GM12878 (cell line): ENCODE data around the gene JMJD7.

Experiments used
- CEBPB ChIP-seq, 2 experiments: fragments of 150-350 bp in 1 of 2; IDR thresholded peaks; 2 replicates each; pipeline ENCODE4 v1.6.1; 2012 to 2014; ENCODE audit warnings: low read depth in 2 of 2, low read length in 2 of 2, borderline replicate concordance in 1 of 2, inconsistent platforms in 1 of 2
- CTCF ChIP-seq, 3 experiments: IDR thresholded peaks in 2 of 3; conservative IDR thresholded peaks in 1 of 3; 2 replicates each; pipeline ENCODE4 v1.5.1; 2011; ENCODE audit warnings: low read depth in 3 of 3, low read length in 3 of 3, mild to moderate bottlenecking in 3 of 3, control low read depth in 2 of 3, moderate library complexity in 2 of 3, inconsistent platforms in 1 of 3, mixed read lengths in 1 of 3; ENCODE audit not compliant: control insufficient read depth in 2 of 3, insufficient read depth in 1 of 3; ENCODE audit errors: extremely low read depth in 1 of 3
- EZH2 ChIP-seq: IDR thresholded peaks from 2 replicates; pipeline ENCODE4 v1.6.1; 2012; ENCODE audit warnings: low read depth, mild to moderate bottlenecking, control low read depth, inconsistent platforms, low read length, borderline replicate concordance; ENCODE audit not compliant: control insufficient read depth
- GABPA ChIP-seq: IDR thresholded peaks from 2 replicates; pipeline ENCODE4 v1.6.1; 2014; ENCODE audit warnings: antibody characterized with exemption, low read depth, mild to moderate bottlenecking, inconsistent platforms
- HDGF ChIP-seq: fragments of 450-650 bp; IDR thresholded peaks from 2 replicates; pipeline ENCODE4 v1.6.1; 2016; ENCODE audit warnings: antibody characterized with exemption
- JUND ChIP-seq: IDR thresholded peaks from 2 replicates; pipeline ENCODE4 v1.6.1; 2012; ENCODE audit warnings: low read depth, mild to moderate bottlenecking, low read length, improper control_type of control experiment, moderate library complexity
- NFYA ChIP-seq: IDR thresholded peaks from 2 replicates; pipeline ENCODE4 v1.6.1; 2011; ENCODE audit warnings: low read depth, mild to moderate bottlenecking, low read length, improper control_type of control experiment, borderline replicate concordance
- RBBP5 ChIP-seq: fragments of 200-600 bp; sonication (generic); conservative IDR thresholded peaks from 2 replicates; pipeline ENCODE4 v1.6.1; 2016
- RCOR1 ChIP-seq: conservative IDR thresholded peaks from 2 replicates; pipeline ENCODE4 v1.6.1; 2012; ENCODE audit warnings: low read depth, low read length, improper control_type of control experiment
- SP1 ChIP-seq: IDR thresholded peaks from one replicate; pipeline ENCODE4 v1.6.1; 2011; ENCODE audit warnings: low read depth, low read length
- TCF12 ChIP-seq: IDR thresholded peaks from 2 replicates; pipeline ENCODE4 v1.6.1; 2011; ENCODE audit warnings: low read depth, mild to moderate bottlenecking, low read length

GRCh38 chr15:41805711-41806110 is 22.2 kb upstream of the JMJD7 start:
- TF ChIP-seq HDGF (no peak), EZH2 (no peak), RCOR1 (no peak), SP1 (no peak), GABPA (no peak), CTCF (IDR thresholded peaks at IDR 0.05 in 2 of 3, conservative IDR thresholded peaks at IDR 0.05 in 1 of 3; ENCODE audit: control insufficient read depth in 2 of 3, extremely low read depth in 1 of 3, insufficient read depth in 1 of 3, low read depth in 3 of 3, low read length in 3 of 3) (no peak), JUND (no peak), CEBPB (IDR thresholded peaks at IDR 0.05; ENCODE audit: borderline replicate concordance in 1 of 2, low read depth in 2 of 2, low read length in 2 of 2) (no peak), TCF12 (no peak), NFYA (no peak), RBBP5 (no peak)
